DLD1 (cell line): ENCODE measurements around the gene ATP1A4.

ENCODE experiments used
- in situ Hi-C: cut with HindIII; loops from 2 replicates; pipeline ENCODE4 v1.10.0; 2017; ENCODE audit warnings: low sequenced_read_pairs

The ATP1A4 gene

GRCh38 chr1:160139840-160140239, 11.6 kb upstream of the ATP1A4 start:
- in situ Hi-C loops, result loop anchor here (10.0 kb wide), 1 partner anchor 65 kb away; the partner anchor contains the start of gene PEA15

- in situ Hi-C loops, result loop anchor here (10.0 kb wide), 1 partner anchor 61 kb away; the partner anchor contains the start of gene PEA15
Observed at GRCh38 chr1:160143695-160144094, 7.7 kb upstream of the ATP1A4 start.

GRCh38 chr1:160144921-160145320, 6.5 kb upstream of the ATP1A4 start:
- in situ Hi-C loops, result loop anchor here (10.0 kb wide), 1 partner anchor 60 kb away; the partner anchor contains the start of gene PEA15

GRCh38 chr1:160146107-160146506, 5.3 kb upstream of the ATP1A4 start:
- in situ Hi-C loops, result loop anchor here (10.0 kb wide), 1 partner anchor 59 kb away; the partner anchor contains the start of gene PEA15

GRCh38 chr1:160148121-160148520, 3.3 kb upstream of the ATP1A4 start:
- in situ Hi-C loops, result loop anchor here (10.0 kb wide), 1 partner anchor 57 kb away; the partner anchor contains the start of gene PEA15

- in situ Hi-C loops, result loop anchor here (10.0 kb wide), 1 partner anchor 56 kb away; the partner anchor contains the start of gene PEA15
Observed at GRCh38 chr1:160149233-160149632, 2.2 kb upstream of the ATP1A4 start.

- in situ Hi-C loops, result loop anchor here (10.0 kb wide), 1 partner anchor 55 kb away; the partner anchor contains the start of gene PEA15
Observed at GRCh38 chr1:160149716-160150115, 1.7 kb upstream of the ATP1A4 start.

- in situ Hi-C loops, result no loop called here
Observed at GRCh38 chr1:160154790-160155189, 3.4 kb downstream of the ATP1A4 start.

GRCh38 chr1:160156361-160156760, 5.0 kb downstream of the ATP1A4 start:
- in situ Hi-C loops, result no loop called here

- in situ Hi-C loops, result no loop called here
Observed at GRCh38 chr1:160157174-160157573, 5.8 kb downstream of the ATP1A4 start.

GRCh38 chr1:160158031-160158430, 6.6 kb downstream of the ATP1A4 start:
- in situ Hi-C loops, result no loop called here

GRCh38 chr1:160158534-160158933, 7.1 kb downstream of the ATP1A4 start:
- in situ Hi-C loops, result no loop called here

- in situ Hi-C loops, result no loop called here
Observed at GRCh38 chr1:160159846-160160245, 8.4 kb downstream of the ATP1A4 start.

GRCh38 chr1:160161965-160162705, 10.7 kb downstream of the ATP1A4 start:
- in situ Hi-C loops, result no loop called here

GRCh38 chr1:160162931-160163330, 11.5 kb downstream of the ATP1A4 start:
- in situ Hi-C loops, result no loop called here

- in situ Hi-C loops, result no loop called here
Observed at GRCh38 chr1:160163615-160164014, 12.2 kb downstream of the ATP1A4 start.

- in situ Hi-C loops, result no loop called here
Observed at GRCh38 chr1:160164121-160164520, 12.7 kb downstream of the ATP1A4 start.

- in situ Hi-C loops, result no loop called here
Observed at GRCh38 chr1:160166166-160166868, 14.9 kb downstream of the ATP1A4 start.

- in situ Hi-C loops, result no loop called here
Observed at GRCh38 chr1:160167056-160167455, 15.7 kb downstream of the ATP1A4 start.

GRCh38 chr1:160167580-160167979, 16.2 kb downstream of the ATP1A4 start:
- in situ Hi-C loops, result no loop called here

- in situ Hi-C loops, result no loop called here
Observed at GRCh38 chr1:160168016-160168415, 16.6 kb downstream of the ATP1A4 start.
